Endothelial cell of umbilical vein (primary cell): Measurements from ENCODE around the gene ABTB1. TPM values are rescaled to one million over a fixed set of nuclear protein-coding genes. Genes with fewer than 3 reads are reported as not detected.

Experiments used
- BruUV-seq: library from RNA; stranded (reverse); fragments of 400-500 nt; replicated peaks from 2 replicates; lab custom pipeline; 2021; lab: Mats Ljungman, UMichigan
- CTCF ChIA-PET: fragments of 300-600, 350-600 bp; sonication (Branson Sonifier 250); formaldehyde crosslinking; loops from one replicate; lab custom pipeline; 2021; ENCODE audit warnings: antibody characterized with exemption, inconsistent platforms; lab: Charles Lee
- POLR2A ChIA-PET: fragments of 300-600, 350-600 bp; sonication (Branson Sonifier 250); formaldehyde crosslinking; loops from one replicate; lab custom pipeline; 2021; ENCODE audit warnings: antibody characterized with exemption, inconsistent platforms; lab: Charles Lee
- DNase-seq: peaks from one replicate; pipeline ENCODE4 v3.0.0-alpha.2; 2011; ENCODE audit warnings: low read depth, low spot score
- FAIRE-seq: peaks from 2 replicates; lab custom pipeline; 2011; peaks lifted over from hg19 to GRCh38; lab: Jason Lieb, UNC
- H2AFZ ChIP-seq: 2 replicates; pipeline ENCODE4 v1.6.0; 2012; ENCODE audit warnings: low read depth, low read length, control low read depth, inconsistent platforms
- H3K27ac ChIP-seq: 2 replicates; pipeline ENCODE4 v1.5.1; 2011; ENCODE audit warnings: low read depth, mild to moderate bottlenecking, control low read depth, low read length, moderate library complexity; ENCODE audit not compliant: insufficient read depth
- H3K27me3 ChIP-seq, 2 experiments: 2 replicates each; pipeline versions ENCODE4 v1.6.0 to v1.6.1; 2011; ENCODE audit warnings: low read length in 2 of 2, mixed read lengths in 1 of 2; ENCODE audit not compliant: control insufficient read depth in 2 of 2, insufficient read depth in 2 of 2
- H3K36me3 ChIP-seq, 2 experiments: 2 replicates in 1 of 2; 3 replicates in 1 of 2; pipeline ENCODE4 v1.5.1; 2011; ENCODE audit warnings: low read length in 2 of 2, mild to moderate bottlenecking in 1 of 2, moderate library complexity in 1 of 2; ENCODE audit not compliant: control insufficient read depth in 2 of 2, insufficient read depth in 2 of 2; ENCODE audit errors: extremely low read depth in 1 of 2
- H3K4me1 ChIP-seq: 3 replicates; pipeline ENCODE4 v1.5.1; 2011; ENCODE audit warnings: mild to moderate bottlenecking, low read length; ENCODE audit not compliant: control insufficient read depth, insufficient read depth; ENCODE audit errors: extremely low read depth
- H3K4me2 ChIP-seq: 2 replicates; pipeline ENCODE4 v1.6.1; 2011; ENCODE audit warnings: low read length, control low read depth, mixed read lengths; ENCODE audit not compliant: insufficient read depth
- H3K4me3 ChIP-seq, 3 experiments: fragments of 200-600 bp in 1 of 3; sonication (generic), shearing (Covaris generic) in 1 of 3; replicated peaks in 1 of 3; 2 replicates each; pipeline ENCODE4 v1.5.1; 2011 to 2016; ENCODE audit warnings: control low read depth in 3 of 3, low read length in 3 of 3, mild to moderate bottlenecking in 2 of 3, inconsistent platforms in 1 of 3, low read depth in 1 of 3, moderate library complexity in 1 of 3; ENCODE audit not compliant: insufficient read depth in 1 of 3
- H3K79me2 ChIP-seq: 2 replicates; pipeline ENCODE4 v1.6.0; 2012; ENCODE audit warnings: low read length, inconsistent platforms; ENCODE audit not compliant: control insufficient read depth, insufficient read depth
- H3K9ac ChIP-seq: replicated peaks from 2 replicates; pipeline ENCODE3; 2011; ENCODE audit warnings: low read length, control low read depth; ENCODE audit not compliant: insufficient read depth; ENCODE audit errors: extremely low read depth
- H3K9me1 ChIP-seq: replicated peaks from 3 replicates; pipeline ENCODE4 v1.6.0; 2011; ENCODE audit warnings: mild to moderate bottlenecking, low read length; ENCODE audit not compliant: control insufficient read depth, insufficient read depth; ENCODE audit errors: extremely low read depth
- H3K9me3 ChIP-seq: replicated peaks from 2 replicates; pipeline ENCODE4 v1.5.1; 2012; ENCODE audit warnings: low read length, inconsistent platforms; ENCODE audit not compliant: control insufficient read depth, insufficient read depth
- H4K20me1 ChIP-seq: replicated peaks from 2 replicates; pipeline ENCODE3; 2011; ENCODE audit warnings: mild to moderate bottlenecking, low read length; ENCODE audit not compliant: control insufficient read depth, insufficient read depth; ENCODE audit errors: extremely low read depth
- CTCF ChIP-seq, 2 donors: IDR thresholded peaks; 1 replicate in 1 of 2; 2 replicates in 1 of 2; pipeline ENCODE4 v1.5.1; 2011; ENCODE audit warnings: low read length in 2 of 2, mild to moderate bottlenecking in 2 of 2, moderate library complexity in 2 of 2, control low read depth in 1 of 2, inconsistent platforms in 1 of 2, low read depth in 1 of 2; ENCODE audit not compliant: insufficient read depth in 1 of 2; ENCODE audit errors: extremely low read depth in 1 of 2
- EZH2 ChIP-seq: IDR thresholded peaks from 2 replicates; pipeline ENCODE4 v1.6.1; 2012; ENCODE audit warnings: borderline replicate concordance, low read depth, mild to moderate bottlenecking, moderate library complexity, low read length, inconsistent platforms; ENCODE audit not compliant: severe bottlenecking
- FOS ChIP-seq: IDR thresholded peaks from 2 replicates; pipeline ENCODE4 v1.6.1; 2011; ENCODE audit warnings: mild to moderate bottlenecking, low read length, moderate library complexity, borderline replicate concordance; ENCODE audit not compliant: insufficient read depth
- GATA2 ChIP-seq: IDR thresholded peaks from 2 replicates; pipeline ENCODE4 v1.7.0; 2011; ENCODE audit warnings: low read depth, mild to moderate bottlenecking, moderate library complexity, mixed read lengths, low read length; ENCODE audit not compliant: insufficient read length, insufficient read depth
- JUN ChIP-seq: IDR thresholded peaks from 2 replicates; pipeline ENCODE4 v1.6.1; 2011; ENCODE audit warnings: borderline replicate concordance, low read depth; ENCODE audit not compliant: insufficient read length, insufficient read depth
- MAX ChIP-seq: IDR thresholded peaks from 2 replicates; pipeline ENCODE4 v1.6.1; 2011; ENCODE audit not compliant: insufficient read depth, insufficient read length
- MYC ChIP-seq: IDR thresholded peaks from one replicate; pipeline ENCODE4 v1.6.1; 2011; ENCODE audit warnings: mild to moderate bottlenecking, low read depth, low read length
- POLR2A ChIP-seq: IDR thresholded peaks from 2 replicates; pipeline ENCODE4 v1.6.1; 2012; ENCODE audit warnings: low read depth, mild to moderate bottlenecking, control low read depth, low read length
- POLR2AphosphoS5 ChIP-seq: IDR thresholded peaks from 2 replicates; pipeline ENCODE4 v1.6.1; 2012; ENCODE audit warnings: low read depth, mild to moderate bottlenecking, control low read depth, low read length, moderate library complexity; ENCODE audit not compliant: insufficient read depth
- dilution Hi-C: fragments of 300-500 bp; cut with MboI; formaldehyde crosslinking; loops from one replicate; pipeline ENCODE4 v1.15.0; 2019; ENCODE audit warnings: low sequenced_read_pairs; ENCODE audit not compliant: extremely low pct_ligation_motif_present
- intact Hi-C: fragments of 100-400 bp; cut with micrococcal nuclease; formaldehyde crosslinking; loops from one replicate; pipeline ENCODE4 v1.10.0; 2022
- polyA plus RNA-seq, 4 experiments: library from polyadenylated mRNA; depleted of rRNA in 3 of 4; stranded (reverse) in 3 of 4; unstranded in 1 of 4; fragments of >200 nt; gene quantifications; 2 replicates each; pipeline versions ENCODE4 v1.2.1 to v1.2.3, GENCODE V29; 2011 to 2012; ENCODE audit warnings: missing spikeins in 1 of 4
- total RNA-seq: library from RNA; stranded (reverse); gene quantifications from 2 replicates; pipeline ENCODE4 v1.2.3, GENCODE V29; 2021

ABTB1 gene
- total and polyA plus RNA-seq, 2 donors (not counting 3 experiments of a cell fraction or from before 2014, with no cell fraction given): 15.2 to 25.1 TPM

DNA sequence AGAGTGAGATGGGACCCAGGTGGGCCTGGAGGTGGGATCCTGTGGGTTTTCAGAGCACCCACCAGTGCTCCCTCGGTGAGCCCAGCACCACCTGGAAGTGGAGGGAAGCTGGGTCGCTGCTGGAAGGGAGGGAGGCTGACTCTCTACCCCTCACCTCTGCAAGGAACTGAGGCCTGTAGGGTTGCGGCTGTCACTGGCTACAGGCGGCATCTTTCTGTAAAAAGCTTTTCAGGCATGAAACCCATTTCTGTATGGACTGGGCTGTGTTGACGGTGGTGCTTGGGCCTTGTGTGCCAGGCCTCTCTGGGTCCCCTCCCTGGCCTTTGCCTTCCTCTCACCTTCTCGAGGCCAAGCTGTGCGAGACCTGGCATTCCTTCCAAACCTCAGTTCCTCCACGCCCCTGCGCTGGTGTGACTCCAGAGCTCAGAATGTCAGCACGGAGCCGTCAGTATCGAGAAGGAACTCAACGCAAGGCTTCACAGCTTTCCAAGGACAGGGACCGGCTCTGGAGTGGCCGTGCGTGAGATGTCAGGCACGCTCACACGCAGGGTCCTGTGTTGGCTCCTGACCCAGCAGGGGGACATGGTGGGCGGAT lies 16.6 kb downstream of the ABTB1 start:
- FAIRE-seq: no peak
- Histone ChIP-seq H3K4me1 (no peaks in the 10 kb centered on the region), H3K27ac (no peak overlapping the region), H3K9me3 (no peaks in the 10 kb centered on the region), H3K9me1 (no peaks in the 10 kb centered on the region), H3K36me3 (peaks cover under 1 to 2% of the 10 kb centered on the region in 2 experiments), H3K4me3 (no peak overlapping the region), H4K20me1 (no peaks in the 10 kb centered on the region), H3K9ac (no peak overlapping the region), H3K4me2 (no peak overlapping the region), H3K79me2 (no peaks in the 10 kb centered on the region), H3K27me3 (no peaks in the 10 kb centered on the region), H2AFZ (no peak overlapping the region)
- CTCF ChIA-PET: interaction anchor here (1.3 to 2.6 kb wide), 3 partner anchors 8 to 270 kb away, joined by 4 to 31 read pairs (median 5); partner anchors contain the start of gene MGLL
- POLR2A ChIA-PET: no interaction called here
- BruUV-seq: TSS peak; percentile 16
- dilution Hi-C loops (no loop called here), intact Hi-C loops (no loop called here)
- TF ChIP-seq POLR2A: no peak
- TF ChIP-seq POLR2AphosphoS5: no peak
- TF ChIP-seq MAX: no peak
- TF ChIP-seq JUN: no peak
- no peak for TF ChIP-seq EZH2
- TF ChIP-seq GATA2: no peak
- no peak for TF ChIP-seq MYC
- no peak for TF ChIP-seq CTCF (IDR thresholded peaks at IDR 0.05; ENCODE audit: extremely low read depth in 1 of 2, insufficient read depth in 1 of 2, low read depth in 1 of 2, low read length in 2 of 2)
- no peak for TF ChIP-seq FOS
- DNase-seq: no peak
